Loucy (cell line): ENCODE results near the gene L2HGDH.
A peak's percentile ranks its signal among the peaks of the same experiment; 100 is the strongest.

Experiments used
- H2AFZ ChIP-seq: fragments of 200-600 bp; sonication (generic); 2 replicates; pipeline ENCODE4 v1.6.0; 2016; ENCODE audit warnings: antibody characterized with exemption, mild to moderate bottlenecking, low read length, moderate library complexity
- H3F3A ChIP-seq: fragments of 200-600 bp; 2 replicates; pipeline ENCODE4 v1.6.0; 2016; ENCODE audit warnings: antibody characterized with exemption, low read depth, mild to moderate bottlenecking
- H3K27me3 ChIP-seq: fragments of 200-600 bp; sonication (generic); 2 replicates; pipeline ENCODE4 v1.6.1; 2014; ENCODE audit warnings: low read length, mild to moderate bottlenecking; ENCODE audit not compliant: insufficient read depth, poor library complexity, severe bottlenecking
- H3K36me3 ChIP-seq: fragments of 200-600 bp; sonication (generic); 2 replicates; pipeline ENCODE4 v1.6.1; 2016; ENCODE audit warnings: low read length; ENCODE audit not compliant: insufficient read depth
- H3K4me1 ChIP-seq: fragments of 200-600 bp; sonication (generic); 2 replicates; pipeline ENCODE4 v1.5.1; 2014; ENCODE audit warnings: low read length, mild to moderate bottlenecking; ENCODE audit not compliant: insufficient read depth, poor library complexity, severe bottlenecking
- H3K4me2 ChIP-seq: fragments of 200-600 bp; sonication (generic); 2 replicates; pipeline ENCODE4 v1.6.0; 2014; ENCODE audit warnings: antibody characterized with exemption, low read length, low read depth, mild to moderate bottlenecking; ENCODE audit not compliant: poor library complexity, severe bottlenecking
- H3K4me3 ChIP-seq: fragments of 200-600 bp; sonication (generic); 2 replicates; pipeline ENCODE4 v1.5.1; 2014; ENCODE audit warnings: low read length, mild to moderate bottlenecking, mixed read lengths; ENCODE audit not compliant: poor library complexity, severe bottlenecking
- H3K79me2 ChIP-seq: fragments of 200-600 bp; sonication (generic); 2 replicates; pipeline ENCODE4 v1.6.1; 2014; ENCODE audit warnings: low read length; ENCODE audit not compliant: insufficient read depth
- H3K9ac ChIP-seq: fragments of 200-600 bp; sonication (generic); 2 replicates; pipeline ENCODE4 v1.6.0; 2014; ENCODE audit warnings: mild to moderate bottlenecking, low read depth, low read length, moderate library complexity; ENCODE audit not compliant: poor library complexity, severe bottlenecking
- H3K9me2 ChIP-seq: fragments of 200-600 bp; sonication (generic); replicated peaks from 2 replicates; pipeline ENCODE4 v1.6.1; 2016; ENCODE audit warnings: low read depth, low read length, mixed read lengths
- H3K9me3 ChIP-seq: fragments of 200-600 bp; sonication (generic); 2 replicates; pipeline ENCODE4 v1.6.1; 2014; ENCODE audit warnings: mild to moderate bottlenecking, antibody characterized with exemption, low read length, low read depth; ENCODE audit not compliant: insufficient read depth
- H4K20me1 ChIP-seq: fragments of 200-600 bp; sonication (generic); 2 replicates; pipeline ENCODE4 v1.6.0; 2014; ENCODE audit warnings: antibody characterized with exemption, low read length, mild to moderate bottlenecking; ENCODE audit not compliant: insufficient read depth, poor library complexity, severe bottlenecking
- EZH2phosphoT487 ChIP-seq: fragments of 200-600 bp; IDR thresholded peaks from 2 replicates; pipeline ENCODE4 v1.6.1; 2018; ENCODE audit warnings: antibody characterized with exemption, mild to moderate bottlenecking, moderate library complexity, borderline replicate concordance
- TF ChIP-seq, protein P1 (sequence below): fragments of 200-600 bp; sonication (generic); conservative IDR thresholded peaks from 2 replicates; pipeline ENCODE4 v1.5.1; 2014; ENCODE audit warnings: mild to moderate bottlenecking, antibody characterized with exemption, low read length

L2HGDH gene

DNA sequence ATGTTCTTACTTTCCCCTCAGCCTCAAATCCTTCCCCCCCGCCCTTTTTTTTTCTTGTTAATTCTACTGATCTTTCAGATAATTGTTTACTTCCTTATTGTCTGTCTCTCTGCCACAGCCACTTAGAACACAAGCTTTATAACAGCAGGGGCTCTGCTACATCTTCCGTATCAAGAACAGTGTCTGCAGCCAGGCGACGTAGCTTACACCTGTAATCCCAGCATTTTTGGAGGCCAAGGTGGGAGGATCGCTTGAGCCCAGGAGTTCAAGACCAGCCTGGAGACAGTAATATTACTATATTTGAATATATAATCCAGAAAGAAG, 86.1 kb downstream of the L2HGDH start:
- peak overlapping the region; percentile 75 for H3K4me3 ChIP-seq
- no peaks in the 10 kb centered on the region for H3K27me3 ChIP-seq
- H3K36me3 ChIP-seq, result peaks cover 3% of the 10 kb centered on the region; the same call in 1 of the 2 replicates
- peaks cover 96% of the 10 kb centered on the region for H3K79me2 ChIP-seq
- H3K4me1 ChIP-seq, result peaks cover 51% of the 10 kb centered on the region
- TF ChIP-seq EZH2phosphoT487, result no peak
- TF ChIP-seq, protein P1, sequence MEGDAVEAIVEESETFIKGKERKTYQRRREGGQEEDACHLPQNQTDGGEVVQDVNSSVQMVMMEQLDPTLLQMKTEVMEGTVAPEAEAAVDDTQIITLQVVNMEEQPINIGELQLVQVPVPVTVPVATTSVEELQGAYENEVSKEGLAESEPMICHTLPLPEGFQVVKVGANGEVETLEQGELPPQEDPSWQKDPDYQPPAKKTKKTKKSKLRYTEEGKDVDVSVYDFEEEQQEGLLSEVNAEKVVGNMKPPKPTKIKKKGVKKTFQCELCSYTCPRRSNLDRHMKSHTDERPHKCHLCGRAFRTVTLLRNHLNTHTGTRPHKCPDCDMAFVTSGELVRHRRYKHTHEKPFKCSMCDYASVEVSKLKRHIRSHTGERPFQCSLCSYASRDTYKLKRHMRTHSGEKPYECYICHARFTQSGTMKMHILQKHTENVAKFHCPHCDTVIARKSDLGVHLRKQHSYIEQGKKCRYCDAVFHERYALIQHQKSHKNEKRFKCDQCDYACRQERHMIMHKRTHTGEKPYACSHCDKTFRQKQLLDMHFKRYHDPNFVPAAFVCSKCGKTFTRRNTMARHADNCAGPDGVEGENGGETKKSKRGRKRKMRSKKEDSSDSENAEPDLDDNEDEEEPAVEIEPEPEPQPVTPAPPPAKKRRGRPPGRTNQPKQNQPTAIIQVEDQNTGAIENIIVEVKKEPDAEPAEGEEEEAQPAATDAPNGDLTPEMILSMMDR, result no peak
- H3F3A ChIP-seq, result no peaks in the 10 kb centered on the region
- peak overlapping the region; percentile 62 for H3K4me2 ChIP-seq
- H3K9me3 ChIP-seq, result no peaks in the 10 kb centered on the region
- H3K9me2 ChIP-seq, result no peaks in the 10 kb centered on the region
- peak overlapping the region; percentile 24 for H3K9ac ChIP-seq
- H2AFZ ChIP-seq, result no peak overlapping the region
- peaks cover 44% of the 10 kb centered on the region for H4K20me1 ChIP-seq

DNA sequence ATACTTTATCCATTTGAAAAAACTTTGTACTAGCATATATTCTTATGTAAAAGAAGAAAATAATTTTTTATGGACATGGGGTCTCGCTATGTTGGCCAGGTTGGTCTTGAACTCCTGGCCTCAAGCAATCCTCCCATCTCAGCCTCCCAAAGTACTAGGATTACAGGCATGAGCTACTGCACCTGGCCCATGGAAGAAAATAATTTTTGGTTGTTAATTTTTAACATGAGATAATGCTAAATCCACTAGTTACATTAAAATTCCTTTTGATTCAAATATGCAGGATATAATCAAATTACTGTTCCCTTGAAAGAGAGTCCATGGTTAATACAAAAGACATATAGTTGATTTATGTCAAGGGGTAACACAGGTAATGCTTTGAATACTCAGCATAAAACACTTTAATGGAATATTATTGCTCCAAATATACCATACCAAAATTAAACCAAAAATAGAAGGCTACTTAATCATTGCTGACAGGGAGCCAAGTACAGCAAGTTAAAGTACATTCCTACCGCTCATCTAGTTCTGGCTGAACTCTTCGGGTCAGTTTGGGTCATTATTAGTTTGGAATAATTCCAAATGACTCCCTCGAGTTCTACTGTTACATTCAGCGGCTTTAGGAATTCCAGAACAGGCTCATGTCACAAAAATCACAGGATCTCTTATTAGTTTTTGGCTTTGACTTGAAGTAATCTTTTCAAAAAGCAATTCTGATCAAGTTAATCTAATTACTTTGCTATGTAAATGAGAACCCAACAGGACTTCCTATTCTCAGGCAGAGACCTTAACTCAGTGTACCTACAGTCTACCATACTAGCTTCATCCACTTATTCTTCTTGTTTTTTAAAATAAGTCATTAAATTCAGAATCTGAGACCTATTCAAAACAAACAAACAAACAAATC, 86.7 kb downstream of the L2HGDH start:
- no peak overlapping the region for H3K9ac ChIP-seq
- no peak for TF ChIP-seq EZH2phosphoT487
- TF ChIP-seq, protein P1, result no peak
- peaks cover 50% of the 10 kb centered on the region for H3K4me1 ChIP-seq
- no peaks in the 10 kb centered on the region for H3K9me3 ChIP-seq
- H3K4me3 ChIP-seq, result peak overlapping the region; percentile 75
- no peaks in the 10 kb centered on the region for H3K27me3 ChIP-seq
- peak overlapping the region; percentile 62 for H3K4me2 ChIP-seq
- no peak overlapping the region for H2AFZ ChIP-seq
- H3K36me3 ChIP-seq, result peaks cover 3% of the 10 kb centered on the region; the same call in 1 of the 2 replicates
- peaks cover 40% of the 10 kb centered on the region for H4K20me1 ChIP-seq
- H3K79me2 ChIP-seq, result peaks cover 96% of the 10 kb centered on the region
- H3K9me2 ChIP-seq, result no peaks in the 10 kb centered on the region
- H3F3A ChIP-seq, result no peaks in the 10 kb centered on the region

DNA sequence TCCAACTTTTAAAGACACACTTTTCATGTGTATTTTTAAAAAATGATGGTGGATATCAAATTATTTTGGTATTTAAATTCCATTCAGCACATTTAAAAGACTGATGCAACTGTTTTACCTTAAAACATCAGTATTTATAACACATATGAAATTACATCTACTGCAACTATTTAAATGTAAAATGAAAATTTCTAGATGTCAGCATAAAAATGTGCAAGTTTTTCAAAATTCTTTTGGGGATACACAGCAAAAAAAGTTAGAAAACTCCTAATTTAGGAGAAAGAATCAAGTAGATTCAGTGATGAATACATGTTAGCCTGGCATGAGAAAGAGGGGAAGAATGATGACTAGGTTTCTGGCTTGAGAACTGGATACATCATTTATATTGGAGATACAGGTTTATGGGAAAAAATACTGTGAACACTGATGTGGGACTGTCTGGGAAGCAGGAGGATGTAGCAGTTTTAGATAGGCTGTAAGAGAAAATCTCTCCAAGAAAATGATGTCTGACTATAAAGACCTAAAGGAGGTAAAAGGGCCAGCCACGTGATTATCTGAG, 89.9 kb downstream of the L2HGDH start:
- no peak overlapping the region for H3K4me3 ChIP-seq
- peak overlapping the region; percentile 23 for H3K9ac ChIP-seq
- peaks cover 92% of the 10 kb centered on the region for H3K79me2 ChIP-seq
- no peak for TF ChIP-seq EZH2phosphoT487
- TF ChIP-seq, protein P1, result no peak
- no peaks in the 10 kb centered on the region for H3K9me2 ChIP-seq
- peaks cover 28% of the 10 kb centered on the region for H3K4me1 ChIP-seq
- H3F3A ChIP-seq, result no peaks in the 10 kb centered on the region
- no peaks in the 10 kb centered on the region for H3K9me3 ChIP-seq
- H3K27me3 ChIP-seq, result no peaks in the 10 kb centered on the region
- peaks cover 3% of the 10 kb centered on the region; the same call in 1 of the 2 replicates for H3K36me3 ChIP-seq
- H3K4me2 ChIP-seq, result peak overlapping the region; percentile 47
- H4K20me1 ChIP-seq, result peaks cover 27% of the 10 kb centered on the region
- no peak overlapping the region for H2AFZ ChIP-seq
